Panc1 (cell line): ENCODE results near the gene USP48. TPM values are rescaled to one million over a fixed set of nuclear protein-coding genes. Genes with fewer than 3 reads are reported as not detected.
A peak's percentile ranks its signal among the peaks of the same experiment; 100 is the strongest.

Experiments
- ATAC-seq: fragments of 200-7000 bp; cut with Tn5 transposase; 2 replicates; pipeline ENCODE4 v1.9.1; 2020; ENCODE audit warnings: mild to moderate bottlenecking, moderate library complexity
- BruUV-seq: library from RNA; stranded (reverse); fragments of 400-500 nt; replicated peaks from 2 replicates; lab custom pipeline; 2021; lab: Mats Ljungman, UMichigan
- CTCF ChIA-PET: fragments of 300-600 bp; sonication (Branson Sonifier 250); formaldehyde crosslinking; loops from one replicate; lab custom pipeline; 2022; ENCODE audit warnings: antibody characterized with exemption; lab: Charles Lee
- POLR2A ChIA-PET: fragments of 300-600 bp; sonication (Branson Sonifier 250); formaldehyde crosslinking; loops from one replicate; lab custom pipeline; 2022; ENCODE audit warnings: antibody characterized with exemption; lab: Charles Lee
- DNase-seq: peaks from one replicate; pipeline ENCODE4 v3.0.0-alpha.2; 2010; ENCODE audit warnings: low read depth, low spot score
- H3K27ac ChIP-seq: 2 replicates; pipeline ENCODE4 v1.5.1; 2011; ENCODE audit warnings: mild to moderate bottlenecking, low read length, inconsistent platforms
- H3K27me3 ChIP-seq: fragments of 200-500 bp; sonication (Bioruptor generic); 2 replicates; pipeline ENCODE4 v1.6.0; 2014; ENCODE audit warnings: low read length, inconsistent platforms; ENCODE audit not compliant: control insufficient read depth, insufficient read depth
- H3K36me3 ChIP-seq: fragments of 200-500 bp; sonication (Bioruptor generic); 2 replicates; pipeline ENCODE4 v1.5.1; 2014; ENCODE audit warnings: inconsistent platforms, mild to moderate bottlenecking, low read length, moderate library complexity; ENCODE audit not compliant: control insufficient read depth, insufficient read depth
- H3K4me1 ChIP-seq: 2 replicates; pipeline ENCODE4 v1.5.1; 2011; ENCODE audit warnings: inconsistent platforms, mild to moderate bottlenecking, low read length, moderate library complexity; ENCODE audit not compliant: control insufficient read depth, insufficient read depth
- H3K4me3 ChIP-seq, 2 experiments: 2 replicates each; pipeline ENCODE4 v1.5.1; 2011 to 2012; ENCODE audit warnings: low read depth in 2 of 2, low read length in 2 of 2, mild to moderate bottlenecking in 2 of 2, inconsistent platforms in 1 of 2, moderate library complexity in 1 of 2
- H3K9me3 ChIP-seq: fragments of 200-500 bp; sonication (Bioruptor generic); 2 replicates; pipeline ENCODE4 v1.5.1; 2014; ENCODE audit warnings: low read depth, mild to moderate bottlenecking, inconsistent platforms, low read length, moderate library complexity; ENCODE audit not compliant: control insufficient read depth, insufficient read depth
- POLR2AphosphoS5 ChIP-seq: IDR thresholded peaks from 2 replicates; pipeline ENCODE4 v1.6.1; 2012; ENCODE audit warnings: mild to moderate bottlenecking, low read depth, low read length, moderate library complexity
- SIN3A ChIP-seq: IDR thresholded peaks from 2 replicates; pipeline ENCODE4 v1.6.1; 2012; ENCODE audit warnings: low read depth, mild to moderate bottlenecking, low read length, moderate library complexity, borderline replicate concordance; ENCODE audit not compliant: insufficient read depth
- TCF7L2 ChIP-seq: IDR thresholded peaks from 2 replicates; pipeline ENCODE4 v1.6.1; 2011; ENCODE audit warnings: mild to moderate bottlenecking, low read depth, low read length, inconsistent platforms
- in situ Hi-C: cut with HindIII; loops from 2 replicates; pipeline ENCODE4 v1.10.0; 2016; ENCODE audit warnings: low sequenced_read_pairs, low pct_unique_long_range_greater_than_20kb
- intact Hi-C: fragments of 100-400 bp; cut with micrococcal nuclease; formaldehyde crosslinking; loops from one replicate; pipeline ENCODE4 v1.10.0; 2022; ENCODE audit not compliant: unreplicated experiment
- total RNA-seq: library from RNA; stranded (reverse); gene quantifications from one replicate; pipeline ENCODE4 v1.2.1, GENCODE V29; 2021; ENCODE audit not compliant: unreplicated experiment
- TF ChIP-seq, protein P1 (sequence below): fragments of 450-650 bp; IDR thresholded peaks from 2 replicates; pipeline ENCODE4 v1.5.1; 2017; ENCODE audit warnings: mild to moderate bottlenecking
- TF ChIP-seq, protein P2 (sequence below), 2 experiments: IDR thresholded peaks; 2 replicates each; pipeline ENCODE4 v1.6.1; 2011 to 2012; ENCODE audit warnings: low read depth in 2 of 2, control low read depth in 1 of 2, low read length in 1 of 2, mild to moderate bottlenecking in 1 of 2, moderate library complexity in 1 of 2; ENCODE audit not compliant: insufficient read depth in 1 of 2

USP48 gene
- total RNA-seq, 1 experiment from 2014 or later, result 71.6 TPM

DNA sequence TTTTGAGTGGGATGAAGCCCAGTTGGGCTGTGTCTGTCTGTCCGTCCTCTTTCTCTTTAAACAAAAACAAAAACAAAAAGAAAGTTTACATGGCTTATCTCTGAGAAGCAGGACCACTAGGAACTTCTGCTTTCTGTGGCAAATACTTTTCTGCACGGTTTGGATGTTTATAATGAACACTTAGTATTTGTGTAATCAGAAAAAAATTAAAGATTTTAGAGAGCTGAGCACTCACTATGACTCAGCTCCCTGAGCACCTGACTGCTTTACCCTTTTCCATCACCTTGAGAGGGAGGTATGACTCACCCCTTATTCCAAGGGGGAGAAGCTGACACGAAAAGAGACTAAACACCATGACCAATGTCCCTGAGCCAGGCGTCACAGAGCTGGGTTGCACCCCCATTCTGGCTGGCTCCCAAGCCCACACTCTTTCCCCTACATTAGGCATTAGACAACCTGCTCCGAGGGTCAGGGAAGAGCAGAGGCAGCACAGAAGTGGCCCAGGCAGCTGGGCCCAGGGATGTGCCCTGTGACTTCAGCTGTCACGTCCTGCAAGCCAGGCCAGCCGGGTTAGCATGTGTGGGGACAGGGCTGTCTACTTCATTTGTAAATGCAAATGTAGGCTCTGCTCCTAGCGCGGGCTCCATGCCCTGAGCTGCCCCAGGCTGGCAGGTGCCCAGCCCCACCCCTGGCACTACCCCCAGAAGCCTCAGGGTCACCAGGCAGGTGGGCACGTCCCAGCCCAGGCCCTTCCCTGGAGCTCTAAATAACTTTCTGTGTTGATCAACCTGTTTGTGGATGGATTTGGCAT is 144.2 kb downstream of the USP48 start:
- intact Hi-C loops (no loop called here), in situ Hi-C loops (no loop called here)
- TF ChIP-seq TCF7L2, result no peak
- no peak for TF ChIP-seq POLR2AphosphoS5
- TF ChIP-seq, protein P1, sequence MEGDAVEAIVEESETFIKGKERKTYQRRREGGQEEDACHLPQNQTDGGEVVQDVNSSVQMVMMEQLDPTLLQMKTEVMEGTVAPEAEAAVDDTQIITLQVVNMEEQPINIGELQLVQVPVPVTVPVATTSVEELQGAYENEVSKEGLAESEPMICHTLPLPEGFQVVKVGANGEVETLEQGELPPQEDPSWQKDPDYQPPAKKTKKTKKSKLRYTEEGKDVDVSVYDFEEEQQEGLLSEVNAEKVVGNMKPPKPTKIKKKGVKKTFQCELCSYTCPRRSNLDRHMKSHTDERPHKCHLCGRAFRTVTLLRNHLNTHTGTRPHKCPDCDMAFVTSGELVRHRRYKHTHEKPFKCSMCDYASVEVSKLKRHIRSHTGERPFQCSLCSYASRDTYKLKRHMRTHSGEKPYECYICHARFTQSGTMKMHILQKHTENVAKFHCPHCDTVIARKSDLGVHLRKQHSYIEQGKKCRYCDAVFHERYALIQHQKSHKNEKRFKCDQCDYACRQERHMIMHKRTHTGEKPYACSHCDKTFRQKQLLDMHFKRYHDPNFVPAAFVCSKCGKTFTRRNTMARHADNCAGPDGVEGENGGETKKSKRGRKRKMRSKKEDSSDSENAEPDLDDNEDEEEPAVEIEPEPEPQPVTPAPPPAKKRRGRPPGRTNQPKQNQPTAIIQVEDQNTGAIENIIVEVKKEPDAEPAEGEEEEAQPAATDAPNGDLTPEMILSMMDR, result no peak
- peak; percentile 57 for DNase-seq
- no peak overlapping the region for H3K27ac ChIP-seq
- H3K36me3 ChIP-seq, result no peaks in the 10 kb centered on the region
- POLR2A ChIA-PET, result no interaction called here
- peak; percentile 73 for ATAC-seq
- H3K9me3 ChIP-seq, result no peaks in the 10 kb centered on the region
- BruUV-seq, result no TSS peak
- no peaks in the 10 kb centered on the region for H3K27me3 ChIP-seq
- H3K4me1 ChIP-seq, result peaks cover 18% of the 10 kb centered on the region; the same call in 1 of the 2 replicates
- no peak overlapping the region for H3K4me3 ChIP-seq
- CTCF ChIA-PET, result no interaction called here

DNA sequence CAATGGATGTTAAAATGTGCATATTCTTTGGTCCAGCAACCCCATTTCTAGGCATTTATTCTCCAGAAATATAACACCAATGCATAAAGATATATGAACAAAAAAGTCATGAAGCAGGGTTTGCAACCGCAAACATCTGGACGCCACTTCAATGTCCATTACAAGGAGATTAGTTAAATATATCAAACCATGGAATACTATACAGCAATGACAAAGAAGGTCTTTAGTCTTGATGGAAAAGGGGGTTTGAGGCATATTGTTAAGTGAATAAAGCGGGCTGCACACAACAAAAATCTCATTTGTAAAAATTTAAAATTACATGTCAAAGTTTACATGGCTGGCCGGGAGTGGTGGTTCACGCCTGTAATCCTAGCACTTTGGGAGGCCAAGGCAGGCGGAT is 145.4 kb downstream of the USP48 start:
- intact Hi-C loops (no loop called here), in situ Hi-C loops (no loop called here)
- H3K36me3 ChIP-seq, result no peaks in the 10 kb centered on the region
- CTCF ChIA-PET, result interaction anchor here (0.6 kb wide), 1 partner anchor 314 kb away, joined by 3 read pairs; no protein-coding TSS in a partner anchor
- H3K9me3 ChIP-seq, result no peaks in the 10 kb centered on the region
- H3K4me3 ChIP-seq, result no peak overlapping the region
- TF ChIP-seq TCF7L2, result no peak
- TF ChIP-seq, protein P2, sequence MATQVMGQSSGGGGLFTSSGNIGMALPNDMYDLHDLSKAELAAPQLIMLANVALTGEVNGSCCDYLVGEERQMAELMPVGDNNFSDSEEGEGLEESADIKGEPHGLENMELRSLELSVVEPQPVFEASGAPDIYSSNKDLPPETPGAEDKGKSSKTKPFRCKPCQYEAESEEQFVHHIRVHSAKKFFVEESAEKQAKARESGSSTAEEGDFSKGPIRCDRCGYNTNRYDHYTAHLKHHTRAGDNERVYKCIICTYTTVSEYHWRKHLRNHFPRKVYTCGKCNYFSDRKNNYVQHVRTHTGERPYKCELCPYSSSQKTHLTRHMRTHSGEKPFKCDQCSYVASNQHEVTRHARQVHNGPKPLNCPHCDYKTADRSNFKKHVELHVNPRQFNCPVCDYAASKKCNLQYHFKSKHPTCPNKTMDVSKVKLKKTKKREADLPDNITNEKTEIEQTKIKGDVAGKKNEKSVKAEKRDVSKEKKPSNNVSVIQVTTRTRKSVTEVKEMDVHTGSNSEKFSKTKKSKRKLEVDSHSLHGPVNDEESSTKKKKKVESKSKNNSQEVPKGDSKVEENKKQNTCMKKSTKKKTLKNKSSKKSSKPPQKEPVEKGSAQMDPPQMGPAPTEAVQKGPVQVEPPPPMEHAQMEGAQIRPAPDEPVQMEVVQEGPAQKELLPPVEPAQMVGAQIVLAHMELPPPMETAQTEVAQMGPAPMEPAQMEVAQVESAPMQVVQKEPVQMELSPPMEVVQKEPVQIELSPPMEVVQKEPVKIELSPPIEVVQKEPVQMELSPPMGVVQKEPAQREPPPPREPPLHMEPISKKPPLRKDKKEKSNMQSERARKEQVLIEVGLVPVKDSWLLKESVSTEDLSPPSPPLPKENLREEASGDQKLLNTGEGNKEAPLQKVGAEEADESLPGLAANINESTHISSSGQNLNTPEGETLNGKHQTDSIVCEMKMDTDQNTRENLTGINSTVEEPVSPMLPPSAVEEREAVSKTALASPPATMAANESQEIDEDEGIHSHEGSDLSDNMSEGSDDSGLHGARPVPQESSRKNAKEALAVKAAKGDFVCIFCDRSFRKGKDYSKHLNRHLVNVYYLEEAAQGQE (IDR thresholded peaks at IDR 0.05; ENCODE audit: insufficient read depth in 1 of 2, low read depth in 2 of 2, low read length in 1 of 2), result no peak
- TF ChIP-seq POLR2AphosphoS5, result no peak
- TF ChIP-seq, protein P1, result no peak
- TF ChIP-seq SIN3A, result no peak
- ATAC-seq (no peak), DNase-seq (no peak)
- peaks cover 19% of the 10 kb centered on the region for H3K4me1 ChIP-seq
- H3K27me3 ChIP-seq, result no peaks in the 10 kb centered on the region
- no peak overlapping the region for H3K27ac ChIP-seq
- BruUV-seq, result no TSS peak
- POLR2A ChIA-PET, result no interaction called here
